ENCODE results near the gene UBE2J1. TPM values are rescaled to one million over a fixed set of nuclear protein-coding genes. Genes with fewer than 3 reads are reported as not detected.

The UBE2J1 gene
- polyA plus RNA-seq, 1 of the 3 experiments (the other 2 are of a cell fraction) = 11.3 TPM

DNA sequence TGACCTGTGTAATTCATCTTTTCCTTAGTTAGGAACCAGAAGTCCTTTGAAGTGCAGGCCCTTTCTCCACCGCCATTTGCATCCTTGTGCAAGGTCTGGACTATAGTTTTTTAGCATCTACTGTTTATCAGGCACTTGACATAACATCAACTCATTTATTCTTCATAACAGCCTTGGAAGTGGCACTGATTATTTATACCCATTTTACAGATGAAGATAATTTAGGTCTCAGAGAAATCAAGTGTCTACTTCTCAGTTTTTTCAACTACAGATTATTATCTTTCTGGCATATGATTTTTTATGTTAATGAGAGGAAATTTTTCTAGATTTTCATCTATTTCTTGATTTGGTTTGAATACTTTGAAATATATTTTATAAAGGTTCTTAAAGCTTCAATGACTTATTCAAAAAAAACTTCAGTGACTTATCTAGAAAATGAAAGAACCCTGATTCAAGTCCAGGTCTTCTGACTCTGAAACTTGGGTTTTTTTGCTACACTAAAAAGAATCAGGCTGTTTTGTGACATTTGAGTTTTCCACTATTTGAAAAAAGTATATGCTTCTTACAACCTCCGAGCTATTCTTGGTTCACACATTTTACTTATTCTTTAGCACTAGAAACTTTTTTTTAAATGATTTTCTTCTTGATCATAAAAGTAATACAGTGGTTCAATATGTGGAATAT is 3.1 kb upstream of the UBE2J1 start:
- Histone ChIP-seq H3K4me3 (ENCODE audit: low read depth in 2 of 2, low read length in 1 of 2) (no peak overlapping the region), H2AFZ (ENCODE audit: low read depth) (no peak overlapping the region), H3K9ac (no peak overlapping the region), H3F3A (replicated peaks; ENCODE audit: insufficient read depth) (peaks cover 6% of the 10 kb centered on the region), H3K4me2 (no peak overlapping the region), H3K27me3 (ENCODE audit: insufficient read depth) (no peaks in the 10 kb centered on the region), H3K4me1 (ENCODE audit: control insufficient read depth in 1 of 2, insufficient read depth in 2 of 2, low read depth in 1 of 2, low read length in 1 of 2) (peaks cover 2 to 8% of the 10 kb centered on the region in 2 experiments), H3K79me2 (ENCODE audit: insufficient read depth) (peaks cover 24% of the 10 kb centered on the region), H3K36me3 (replicated peaks in 1 of 2; ENCODE audit: control insufficient read depth in 1 of 2, insufficient read depth in 2 of 2, low read length in 1 of 2) (no peaks in the 10 kb centered on the region), H3K27ac (ENCODE audit: low read depth in 2 of 2, low read length in 1 of 2) (no peak overlapping the region), H3K9me2 (no peaks in the 10 kb centered on the region), H4K20me1 (ENCODE audit: insufficient read depth) (peaks cover under 1% of the 10 kb centered on the region; the same call in 1 of the 2 replicates), H3K9me3 (no peaks in the 10 kb centered on the region)
- no peak for TF ChIP-seq FOXJ3 (CRISPR knock-in tag; IDR thresholded peaks at IDR 0.05)
- ChIA-PET CTCF (interaction anchor here (2.5 to 2.8 kb wide), 3 partner anchors 11 to 16 kb away, joined by 18 to 32 read pairs (median 24); no protein-coding TSS in a partner anchor), POLR2A (no interaction called here)
- DNase-seq = no peak
- WGBS (ENCODE audit: low lambda C conversion rate) = 89% methylated on average over 2 of the region's 2 CpGs

DNA sequence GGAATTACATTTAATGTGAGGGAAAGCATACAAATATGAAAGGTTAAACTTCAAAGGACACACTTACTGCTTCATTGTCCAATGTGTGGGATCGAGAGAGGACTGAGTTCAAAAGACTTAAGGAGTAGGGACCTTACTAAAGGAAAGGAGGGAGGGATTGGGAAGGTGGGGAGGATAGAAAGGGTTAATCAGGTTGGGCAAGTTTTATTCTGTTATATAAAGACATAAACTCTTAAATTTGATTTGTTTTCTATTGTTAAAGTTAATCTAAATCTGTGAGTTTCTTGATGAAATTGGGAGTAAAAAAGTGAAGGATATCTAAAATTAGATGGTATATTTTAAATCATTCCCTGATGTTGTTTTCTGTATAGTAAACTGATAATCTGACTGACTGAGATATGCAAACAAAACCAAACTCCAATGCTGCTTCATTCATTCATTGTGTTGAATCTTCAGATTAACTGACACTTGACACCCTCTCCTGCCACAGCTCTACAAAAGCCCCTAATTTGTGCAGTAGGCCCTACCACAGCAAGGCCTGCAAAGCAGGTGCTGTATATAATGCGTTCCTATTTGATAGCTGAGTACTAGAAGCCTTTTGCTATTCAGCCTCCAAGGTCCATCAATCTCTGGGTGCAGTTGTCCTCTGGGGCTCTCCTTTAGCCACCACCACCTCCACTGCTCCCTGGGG is 1.3 kb upstream of the UBE2J1 start:
- H3K4me1 ChIP-seq (ENCODE audit: control insufficient read depth in 1 of 2, insufficient read depth in 2 of 2, low read depth in 1 of 2, low read length in 1 of 2) = peaks cover 11 to 13% of the 10 kb centered on the region in 2 experiments
- no peaks in the 10 kb centered on the region for H3K36me3 ChIP-seq (replicated peaks in 1 of 2; ENCODE audit: control insufficient read depth in 1 of 2, insufficient read depth in 2 of 2, low read length in 1 of 2)
- no peak overlapping the region; a peak in 1 of 4 replicates for H3K27ac ChIP-seq (ENCODE audit: low read depth in 2 of 2, low read length in 1 of 2)
- peaks cover 2% of the 10 kb centered on the region for H3F3A ChIP-seq (replicated peaks; ENCODE audit: insufficient read depth)
- H3K27me3 ChIP-seq (ENCODE audit: insufficient read depth) = no peaks in the 10 kb centered on the region
- H4K20me1 ChIP-seq (ENCODE audit: insufficient read depth) = peaks cover 19% of the 10 kb centered on the region; the same call in 1 of the 2 replicates
- H3K9me2 ChIP-seq = no peaks in the 10 kb centered on the region
- 0 out of 4 replicates have a peak overlapping the region, but pooled peaks of 1 of the 2 experiments have one; percentile 89 for H3K4me3 ChIP-seq (ENCODE audit: low read depth in 2 of 2, low read length in 1 of 2)
- 93% methylated on average over 2 of the region's 2 CpGs for WGBS (ENCODE audit: low lambda C conversion rate)
- DNase-seq = no peak
- no peaks in the 10 kb centered on the region for H3K9me3 ChIP-seq
- H3K4me2 ChIP-seq = peak overlapping the region; percentile 77; the same call in 1 of the 2 replicates
- TF ChIP-seq, protein P1, sequence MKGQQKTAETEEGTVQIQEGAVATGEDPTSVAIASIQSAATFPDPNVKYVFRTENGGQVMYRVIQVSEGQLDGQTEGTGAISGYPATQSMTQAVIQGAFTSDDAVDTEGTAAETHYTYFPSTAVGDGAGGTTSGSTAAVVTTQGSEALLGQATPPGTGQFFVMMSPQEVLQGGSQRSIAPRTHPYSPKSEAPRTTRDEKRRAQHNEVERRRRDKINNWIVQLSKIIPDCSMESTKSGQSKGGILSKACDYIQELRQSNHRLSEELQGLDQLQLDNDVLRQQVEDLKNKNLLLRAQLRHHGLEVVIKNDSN (IDR thresholded peaks at IDR 0.05; ENCODE audit: borderline replicate concordance, low read depth) = no peak
- TF ChIP-seq RCOR1 (IDR thresholded peaks at IDR 0.05; ENCODE audit: low read length) = no peak
- no peak for TF ChIP-seq CHD2 (IDR thresholded peaks at IDR 0.05; ENCODE audit: low read length, partially characterized antibody)
- no peak for TF ChIP-seq TAF1 (IDR thresholded peaks at IDR 0.05; ENCODE audit: borderline replicate concordance, low read depth, low read length)
- TF ChIP-seq ELF1 (IDR thresholded peaks at IDR 0.05) = no peak
- no peak for TF ChIP-seq FOSL2 (IDR thresholded peaks at IDR 0.05; ENCODE audit: borderline replicate concordance, low read depth)
- TF ChIP-seq POLR2AphosphoS5 (IDR thresholded peaks at IDR 0.05; ENCODE audit: low read depth, low read length) = no peak
- TF ChIP-seq MXI1 (IDR thresholded peaks at IDR 0.05; ENCODE audit: low read depth, low read length) = no peak
- no peak for TF ChIP-seq YY1 (IDR thresholded peaks at IDR 0.05; ENCODE audit: low read depth)
- TF ChIP-seq MEF2A (IDR thresholded peaks at IDR 0.05; ENCODE audit: borderline replicate concordance, low read depth) = no peak
- TF ChIP-seq, protein P2, sequence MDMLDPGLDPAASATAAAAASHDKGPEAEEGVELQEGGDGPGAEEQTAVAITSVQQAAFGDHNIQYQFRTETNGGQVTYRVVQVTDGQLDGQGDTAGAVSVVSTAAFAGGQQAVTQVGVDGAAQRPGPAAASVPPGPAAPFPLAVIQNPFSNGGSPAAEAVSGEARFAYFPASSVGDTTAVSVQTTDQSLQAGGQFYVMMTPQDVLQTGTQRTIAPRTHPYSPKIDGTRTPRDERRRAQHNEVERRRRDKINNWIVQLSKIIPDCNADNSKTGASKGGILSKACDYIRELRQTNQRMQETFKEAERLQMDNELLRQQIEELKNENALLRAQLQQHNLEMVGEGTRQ (IDR thresholded peaks at IDR 0.05; ENCODE audit: borderline replicate concordance, low read depth, low read length) = no peak
- no peak for TF ChIP-seq RXRA (IDR thresholded peaks at IDR 0.05; ENCODE audit: borderline replicate concordance, low read depth)
- H3K79me2 ChIP-seq (ENCODE audit: insufficient read depth) = peaks cover 42% of the 10 kb centered on the region
- CTCF ChIA-PET = interaction anchor here (0.8 to 4.5 kb wide), 5 partner anchors 10 to 237 kb away, joined by 3 to 34 read pairs (median 3); no protein-coding TSS in a partner anchor
- no peak overlapping the region for H3K9ac ChIP-seq
- H2AFZ ChIP-seq (ENCODE audit: low read depth) = 0 out of 2 replicates have a peak overlapping the region, but pooled peaks have one; percentile 86
- POLR2A ChIA-PET = no interaction called here
